Measurements from ENCODE around the gene ASGR2. TPM values are rescaled to one million over a fixed set of nuclear protein-coding genes. Genes with fewer than 3 reads are reported as not detected.

Gene ASGR2
- total RNA-seq, 3 donors from 2014 or later, result 0.96 TPM; not detected in 2

DNA sequence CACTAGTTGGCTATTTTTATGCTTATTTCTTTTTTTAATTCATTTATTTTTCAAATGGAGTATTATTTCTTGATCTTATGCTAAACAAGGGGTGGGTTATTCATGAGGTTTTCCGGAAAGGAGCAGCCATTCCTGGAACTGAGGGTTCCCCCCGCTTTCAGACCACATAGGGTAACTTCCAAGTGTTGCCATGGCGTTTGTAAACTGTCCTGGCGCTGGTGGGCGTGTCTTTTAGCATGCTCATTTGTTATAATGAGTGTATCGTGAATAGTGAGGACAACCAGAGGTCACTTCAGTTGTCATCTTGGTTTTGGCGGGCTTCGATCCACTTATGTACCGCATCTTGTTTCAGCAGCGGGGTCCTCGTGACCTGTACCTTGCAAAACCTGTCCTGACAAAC, 29.6 kb upstream of the ASGR2 start:
- no peak for ATAC-seq
- TF ChIP-seq, protein P1, sequence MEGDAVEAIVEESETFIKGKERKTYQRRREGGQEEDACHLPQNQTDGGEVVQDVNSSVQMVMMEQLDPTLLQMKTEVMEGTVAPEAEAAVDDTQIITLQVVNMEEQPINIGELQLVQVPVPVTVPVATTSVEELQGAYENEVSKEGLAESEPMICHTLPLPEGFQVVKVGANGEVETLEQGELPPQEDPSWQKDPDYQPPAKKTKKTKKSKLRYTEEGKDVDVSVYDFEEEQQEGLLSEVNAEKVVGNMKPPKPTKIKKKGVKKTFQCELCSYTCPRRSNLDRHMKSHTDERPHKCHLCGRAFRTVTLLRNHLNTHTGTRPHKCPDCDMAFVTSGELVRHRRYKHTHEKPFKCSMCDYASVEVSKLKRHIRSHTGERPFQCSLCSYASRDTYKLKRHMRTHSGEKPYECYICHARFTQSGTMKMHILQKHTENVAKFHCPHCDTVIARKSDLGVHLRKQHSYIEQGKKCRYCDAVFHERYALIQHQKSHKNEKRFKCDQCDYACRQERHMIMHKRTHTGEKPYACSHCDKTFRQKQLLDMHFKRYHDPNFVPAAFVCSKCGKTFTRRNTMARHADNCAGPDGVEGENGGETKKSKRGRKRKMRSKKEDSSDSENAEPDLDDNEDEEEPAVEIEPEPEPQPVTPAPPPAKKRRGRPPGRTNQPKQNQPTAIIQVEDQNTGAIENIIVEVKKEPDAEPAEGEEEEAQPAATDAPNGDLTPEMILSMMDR (IDR thresholded peaks at IDR 0.05), result no peak
- DNase-seq, result no peak
- Histone ChIP-seq H3K9me3 (no peaks in the 10 kb centered on the region), H3K36me3 (ENCODE audit: low read depth) (no peaks in the 10 kb centered on the region), H3K4me3 (no peak overlapping the region), H3K4me1 (ENCODE audit: low read depth) (peaks cover 11% of the 10 kb centered on the region)
- intact Hi-C loops (cut with DNase I, micrococcal nuclease), result no loop called here

DNA sequence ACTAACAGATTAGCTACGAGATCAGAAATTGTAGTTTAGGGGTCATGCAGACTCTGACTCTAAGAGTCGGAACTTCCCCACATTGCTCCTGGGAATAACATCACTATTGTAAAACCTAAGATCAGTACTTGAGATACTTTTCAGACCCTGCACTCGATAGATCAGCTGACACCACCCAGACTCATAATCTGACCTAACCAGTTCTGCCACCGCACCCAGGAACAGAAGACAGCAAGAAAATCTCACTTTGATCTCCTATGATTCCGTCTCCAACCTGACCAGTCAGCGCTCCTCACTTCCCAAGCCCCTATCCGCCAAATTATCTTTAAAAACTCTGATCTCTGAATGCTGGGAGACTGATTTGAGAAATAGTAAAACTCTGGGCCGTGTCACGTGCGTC, 27.2 kb upstream of the ASGR2 start:
- TF ChIP-seq, protein P1 (IDR thresholded peaks at IDR 0.05), result no peak
- DNase-seq, result peak in 2 of 3 donors; percentile 56 to 84
- Histone ChIP-seq H3K4me1 (ENCODE audit: low read depth) (peaks cover 12% of the 10 kb centered on the region), H3K4me3 (no peak overlapping the region), H3K9me3 (no peaks in the 10 kb centered on the region), H3K36me3 (ENCODE audit: low read depth) (no peaks in the 10 kb centered on the region)
- peak; percentile 69 for ATAC-seq
- intact Hi-C loops (cut with DNase I, micrococcal nuclease), result no loop called here

DNA sequence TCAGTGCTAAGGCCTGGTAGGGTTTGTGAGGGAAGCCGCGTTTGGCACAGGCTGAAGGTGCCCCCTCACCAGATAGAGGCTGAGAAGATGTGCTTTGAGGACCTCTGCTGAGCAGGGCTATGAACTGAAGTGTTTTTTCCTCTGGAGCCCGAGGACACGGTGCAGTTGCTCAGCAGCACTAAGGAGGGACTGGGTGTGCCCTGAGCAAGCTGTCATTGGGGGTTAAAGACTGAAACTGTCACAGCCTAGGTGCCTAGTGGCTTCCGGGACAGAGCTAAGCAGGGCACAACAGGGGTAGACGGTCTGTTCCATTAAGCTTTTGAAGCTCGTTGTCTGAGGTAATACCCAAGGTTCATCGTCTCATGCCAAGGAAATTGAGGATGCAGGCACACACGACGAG, 24.8 kb upstream of the ASGR2 start:
- peak; percentile 87 for ATAC-seq
- intact Hi-C loops (cut with DNase I, micrococcal nuclease), result loop anchor here in 1 of 2 donors (5.0 kb wide), 1 partner anchor 87 kb away; no protein-coding TSS in a partner anchor
- TF ChIP-seq, protein P1 (IDR thresholded peaks at IDR 0.05), result no peak

GRCh38 chr17:7138800-7139381, 24.3 kb upstream of the ASGR2 start:
- TF ChIP-seq, protein P1 (IDR thresholded peaks at IDR 0.05), result no peak
- no peak for ATAC-seq
- Histone ChIP-seq H3K4me3 (no peak overlapping the region), H3K36me3 (ENCODE audit: low read depth) (no peaks in the 10 kb centered on the region), H3K9me3 (no peaks in the 10 kb centered on the region), H3K4me1 (ENCODE audit: low read depth) (peaks cover 12% of the 10 kb centered on the region)
- intact Hi-C loops (cut with DNase I, micrococcal nuclease), result loop anchor here in 1 of 2 donors (5.0 kb wide), 1 partner anchor 87 kb away; no protein-coding TSS in a partner anchor
- DNase-seq, result no peak

More for the DNA sequence above, 24.8 kb upstream of the ASGR2 start:
- H3K9me3 ChIP-seq, result no peaks in the 10 kb centered on the region
- DNase-seq, result peak in 2 of 3 donors; percentile 48 to 57
- peaks cover 12% of the 10 kb centered on the region for H3K4me1 ChIP-seq (ENCODE audit: low read depth)
- no peak overlapping the region for H3K4me3 ChIP-seq
- no peaks in the 10 kb centered on the region for H3K36me3 ChIP-seq (ENCODE audit: low read depth)

DNA sequence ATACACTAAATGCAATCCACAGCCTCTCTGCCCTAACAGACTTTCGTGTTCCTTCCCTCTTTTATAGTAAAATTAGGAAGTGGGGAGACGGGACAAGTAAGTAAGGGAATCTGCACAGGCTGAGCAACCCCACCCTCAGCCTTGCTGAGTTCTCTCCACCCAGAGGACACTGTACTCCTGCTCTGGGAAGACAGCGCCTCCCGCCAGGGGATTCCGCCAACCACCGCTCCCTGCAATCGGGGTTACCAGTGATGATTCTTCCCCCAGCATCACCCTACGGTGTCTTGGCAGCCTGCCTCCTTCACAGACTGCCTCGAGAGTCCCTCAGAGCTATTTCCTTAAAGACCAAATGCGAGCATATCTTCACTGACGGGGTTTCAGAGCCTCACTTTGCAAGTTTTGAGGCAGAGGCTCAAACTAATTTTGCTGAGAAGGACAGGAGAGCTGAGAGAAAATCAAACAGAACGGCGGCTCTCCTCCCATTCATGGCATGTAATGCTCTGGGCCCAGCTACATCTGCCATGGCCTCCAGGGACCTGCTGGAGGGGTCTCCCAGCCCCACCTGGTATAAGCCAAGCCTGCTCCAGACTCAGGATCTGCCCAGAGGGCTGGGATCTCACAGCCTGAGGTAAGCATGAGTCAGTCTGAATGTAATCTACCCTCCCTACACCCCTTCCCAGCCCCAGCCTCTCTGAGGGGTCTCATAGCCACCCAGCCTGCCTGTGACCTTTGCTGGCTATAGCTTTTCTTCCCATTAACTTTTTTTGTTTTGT, 22.7 kb upstream of the ASGR2 start:
- Histone ChIP-seq H3K36me3 (ENCODE audit: low read depth) (no peaks in the 10 kb centered on the region), H3K4me3 (no peak overlapping the region), H3K9me3 (no peaks in the 10 kb centered on the region), H3K4me1 (ENCODE audit: low read depth) (peaks cover 12% of the 10 kb centered on the region)
- TF ChIP-seq, protein P1 (IDR thresholded peaks at IDR 0.05), result no peak
- no peak for DNase-seq
- ATAC-seq, result no peak
- intact Hi-C loops (cut with DNase I, micrococcal nuclease), result loop anchor here in 1 of 2 donors (5.0 kb wide), 1 partner anchor 85 kb away; no protein-coding TSS in a partner anchor

All from mucosa of descending colon (tissue), 3 donors.